Mucosa of descending colon (tissue), 3 donors: ENCODE results near the gene TWF1. TPM values are rescaled to one million over a fixed set of nuclear protein-coding genes. Genes with fewer than 3 reads are reported as not detected.

Source experiments
- ATAC-seq: fragments of 200-7000 bp; cut with Tn5 transposase; one replicate; pipeline ENCODE4 v1.9.1; 2020; ENCODE audit warnings: mild to moderate bottlenecking, moderate library complexity
- DNase-seq, 3 donors: peaks; one replicate each; pipeline ENCODE4 v3.0.0-alpha.2; 2020
- H3K36me3 ChIP-seq: fragments of 200-600 bp; one replicate; pipeline ENCODE4 v1.8.0; 2021; ENCODE audit warnings: low read depth, mild to moderate bottlenecking
- H3K4me1 ChIP-seq: fragments of 200-600 bp; one replicate; pipeline ENCODE4 v1.8.0; 2021; ENCODE audit warnings: low read depth, mild to moderate bottlenecking
- H3K4me3 ChIP-seq: fragments of 200-600 bp; one replicate; pipeline ENCODE4 v1.8.0; 2021; ENCODE audit warnings: mild to moderate bottlenecking
- H3K9me3 ChIP-seq: fragments of 200-600 bp; one replicate; pipeline ENCODE4 v1.8.0; 2021; ENCODE audit warnings: mild to moderate bottlenecking
- CTCF ChIP-seq: fragments of 200-600 bp; IDR thresholded peaks from one replicate; pipeline ENCODE4 v1.8.0; 2022; ENCODE audit warnings: antibody characterized with exemption, mild to moderate bottlenecking
- intact Hi-C, 2 donors: fragments of 100-400 bp; cut with DNase I in 1 of 2; cut with micrococcal nuclease in 1 of 2; formaldehyde crosslinking; loops; one replicate each; pipeline versions ENCODE4 v1.11.0 to v1.11.1; 2022; cut with DNase I, micrococcal nuclease
- total RNA-seq, 3 donors: library from RNA; stranded (reverse); fragmentation: NEBNext Ultra II Directional in 2 of 3; extraction: Animal tissue kit (Norgen Biotek cat#: 25700) in 2 of 3; gene quantifications; one replicate each; pipeline versions ENCODE4 v1.2.1 to v1.2.4, GENCODE V29; 2021 to 2023
- donor health status: DM: no; HTN: no; CAD: no; lungs with moderate emphysema.
- donor health status: DM: no; HTN: no; CAD: no.
- donor health status: DM: no; HTN: yes; CAD: no.

TWF1 gene
- total RNA-seq, 3 donors from 2014 or later = 108 to 124 (median 116) TPM

GRCh38 chr12:43816168-43816567 lies 10.1 kb upstream of the TWF1 start:
- no peak for TF ChIP-seq CTCF
- intact Hi-C loops = no loop called here
- Histone ChIP-seq H3K36me3 (no peaks in the 10 kb centered on the region), H3K4me1 (no peaks in the 10 kb centered on the region), H3K9me3 (no peaks in the 10 kb centered on the region), H3K4me3 (no peak overlapping the region)
- DNase-seq = no peak
- ATAC-seq = peak; percentile 38

GRCh38 chr12:43815416-43815815 lies 9.3 kb upstream of the TWF1 start:
- ATAC-seq (peak; percentile 94), DNase-seq (peak in 1 of 3 donors; percentile 36)
- Histone ChIP-seq H3K4me3 (no peak overlapping the region), H3K36me3 (no peaks in the 10 kb centered on the region), H3K4me1 (no peaks in the 10 kb centered on the region), H3K9me3 (no peaks in the 10 kb centered on the region)
- intact Hi-C loops = no loop called here
- no peak for TF ChIP-seq CTCF

- TF ChIP-seq CTCF = no peak
- Histone ChIP-seq H3K4me3 (no peak overlapping the region), H3K36me3 (no peaks in the 10 kb centered on the region), H3K9me3 (no peaks in the 10 kb centered on the region), H3K4me1 (no peaks in the 10 kb centered on the region)
- intact Hi-C loops = no loop called here
- ATAC-seq = no peak
- DNase-seq = no peak
These were observed 6.8 kb upstream of the TWF1 start for GRCh38 chr12:43812926-43813325.

- no peak for ATAC-seq
- DNase-seq = no peak
- no peak overlapping the region for H3K4me3 ChIP-seq
These were observed 5.9 kb upstream of the TWF1 start for GRCh38 chr12:43812057-43812456.

GRCh38 chr12:43807386-43807785 lies 1.3 kb upstream of the TWF1 start:
- H3K36me3 ChIP-seq = no peaks in the 10 kb centered on the region
- intact Hi-C loops = no loop called here
- no peak for DNase-seq

More at GRCh38 chr12:43812057-43812456, 5.9 kb upstream of the TWF1 start:
- Histone ChIP-seq H3K36me3 (no peaks in the 10 kb centered on the region), H3K9me3 (no peaks in the 10 kb centered on the region), H3K4me1 (no peaks in the 10 kb centered on the region)
- intact Hi-C loops = no loop called here
- TF ChIP-seq CTCF = no peak

More at GRCh38 chr12:43807386-43807785, 1.3 kb upstream of the TWF1 start:
- H3K4me1 ChIP-seq = peaks cover 8% of the 10 kb centered on the region
- no peak for ATAC-seq
- no peak overlapping the region for H3K4me3 ChIP-seq
- no peak for TF ChIP-seq CTCF
- no peaks in the 10 kb centered on the region for H3K9me3 ChIP-seq
